ENCODE data around the gene ZMYND11.

The ZMYND11 gene

GRCh38 chr10:287026-287709 lies 151.9 kb downstream of the ZMYND11 start:
- H3K27ac ChIP-seq, result no peak overlapping the region
- no peaks in the 10 kb centered on the region for H3K9me3 ChIP-seq (replicated peaks in 1 of 11)
- peaks cover 0 to 87% (median 43%) of the 10 kb centered on the region in 11 experiments; a peak in 13 of 22 replicates for H3K36me3 ChIP-seq
- no peak for TF ChIP-seq Cebpa-rat (IDR thresholded peaks at IDR 0.05)
- H3K9ac ChIP-seq, result no peak overlapping the region
- no peak overlapping the region for H3K4me2 ChIP-seq
- H4K20me1 ChIP-seq, result 0 out of 22 replicates have a peak, but pooled peaks cover 0 to 3% (median 0%) of the 10 kb centered on the region in 11 experiments
- H3K4me1 ChIP-seq, result peaks cover 0 to 10% (median 9%) of the 10 kb centered on the region in 10 experiments; a peak in 15 of 20 replicates
- H3K4me3 ChIP-seq, result no peak overlapping the region
- H3K27me3 ChIP-seq, result no peaks in the 10 kb centered on the region

DNA sequence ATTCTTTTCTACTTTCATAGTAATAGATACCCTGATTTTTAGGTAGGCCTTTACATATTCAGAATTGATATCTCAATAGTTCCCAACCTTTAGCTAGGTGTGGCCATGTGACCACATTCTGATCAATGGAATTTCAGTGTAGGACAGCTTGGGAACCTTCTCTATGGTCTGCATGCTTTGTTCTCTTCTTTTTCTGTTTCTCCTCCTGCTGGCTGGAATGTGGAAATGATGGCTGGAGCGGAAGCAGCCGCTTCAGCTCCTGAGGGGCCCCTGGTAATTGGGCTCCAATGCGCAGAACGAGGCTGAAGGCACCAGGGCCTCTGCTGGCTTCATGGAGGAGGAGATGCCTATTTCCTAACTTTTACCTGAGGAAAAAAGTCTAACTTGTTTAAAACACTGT lies 152.6 kb downstream of the ZMYND11 start:
- no peak overlapping the region for H3K4me2 ChIP-seq
- H3K9ac ChIP-seq, result no peak overlapping the region
- H3K27ac ChIP-seq, result no peak overlapping the region
- TF ChIP-seq Cebpa-rat (IDR thresholded peaks at IDR 0.05), result no peak
- H4K20me1 ChIP-seq, result 0 out of 22 replicates have a peak, but pooled peaks cover 0 to under 1% (median 0%) of the 10 kb centered on the region in 11 experiments
- H3K36me3 ChIP-seq, result peaks cover 0 to 86% (median 37%) of the 10 kb centered on the region in 11 experiments; a peak in 13 of 22 replicates
- H3K27me3 ChIP-seq, result no peaks in the 10 kb centered on the region
- peaks cover under 1 to 8% (median 5%) of the 10 kb centered on the region in 10 experiments for H3K4me1 ChIP-seq
- no peak overlapping the region for H3K4me3 ChIP-seq
- no peaks in the 10 kb centered on the region for H3K9me3 ChIP-seq (replicated peaks in 1 of 11)

DNA sequence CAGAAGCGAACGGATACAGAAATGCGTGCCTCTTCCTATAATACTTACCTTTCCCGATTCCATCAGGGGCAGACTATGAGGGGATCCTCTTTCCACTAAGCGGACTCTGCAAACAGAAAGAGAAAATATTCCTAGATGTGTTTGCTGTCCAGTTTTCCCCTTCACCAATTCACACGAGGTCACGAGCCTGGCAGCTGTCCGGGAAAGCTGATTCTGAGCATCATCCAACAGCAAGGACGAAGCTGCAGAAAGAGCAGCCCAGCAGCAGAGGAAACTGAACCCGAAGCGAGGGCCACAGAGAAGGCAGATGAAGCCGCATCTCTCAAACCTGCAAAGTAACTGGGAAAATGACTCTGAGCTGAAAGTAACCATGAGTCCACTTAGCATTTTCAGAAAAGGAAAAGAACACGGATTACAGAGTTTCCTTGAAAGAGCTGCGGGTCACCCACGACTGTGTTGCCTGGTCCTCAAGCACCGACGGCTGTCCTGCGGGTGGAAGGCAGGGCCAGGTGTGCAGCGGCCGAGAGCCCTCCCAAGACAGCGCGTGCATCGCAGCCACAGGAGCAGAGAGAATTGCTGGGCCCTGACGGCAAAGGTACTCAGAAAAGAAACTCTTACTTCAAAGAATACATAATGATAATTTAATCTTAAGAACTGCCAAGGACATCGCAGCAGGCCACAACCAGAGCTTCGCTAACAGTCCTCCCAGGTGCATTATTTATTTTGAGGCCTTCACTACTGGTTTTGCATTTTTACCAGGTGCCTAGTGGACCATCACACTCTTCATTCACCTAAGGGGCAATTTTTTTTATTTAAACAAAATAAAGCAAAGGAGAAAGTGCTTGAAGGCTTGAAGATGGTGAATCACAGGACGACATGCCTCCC lies 153.3 kb downstream of the ZMYND11 start:
- H3K36me3 ChIP-seq, result peaks cover 0 to 81% (median 33%) of the 10 kb centered on the region in 11 experiments; a peak in 13 of 22 replicates
- no peaks in the 10 kb centered on the region for H3K9me3 ChIP-seq (replicated peaks in 1 of 11)
- peaks cover 0 to 13% (median 10%) of the 10 kb centered on the region in 10 experiments; a peak in 17 of 20 replicates for H3K4me1 ChIP-seq
- no peak overlapping the region for H3K9ac ChIP-seq
- no peak overlapping the region for H3K27ac ChIP-seq
- no peak overlapping the region for H3K4me3 ChIP-seq
- H4K20me1 ChIP-seq, result no peaks in the 10 kb centered on the region
- H3K4me2 ChIP-seq, result no peak overlapping the region
- no peaks in the 10 kb centered on the region for H3K27me3 ChIP-seq
- TF ChIP-seq Cebpa-rat (IDR thresholded peaks at IDR 0.05), result no peak

- Histone ChIP-seq H3K4me3 (no peak overlapping the region), H4K20me1 (no peaks in the 10 kb centered on the region), H3K9me3 (replicated peaks in 1 of 11) (no peaks in the 10 kb centered on the region), H3K27ac (no peak overlapping the region), H3K4me1 (peaks cover 0 to 23% (median 19%) of the 10 kb centered on the region in 10 experiments; a peak in 17 of 20 replicates), H3K4me2 (no peak overlapping the region), H3K9ac (no peak overlapping the region), H3K27me3 (no peaks in the 10 kb centered on the region), H3K36me3 (peaks cover 0 to 72% (median 33%) of the 10 kb centered on the region in 11 experiments; a peak in 13 of 22 replicates)
- no peak for TF ChIP-seq Cebpa-rat (IDR thresholded peaks at IDR 0.05)
Observed at GRCh38 chr10:289581-289980, 154.3 kb downstream of the ZMYND11 start.

GRCh38 chr10:290026-290725 lies 154.9 kb downstream of the ZMYND11 start:
- no peak overlapping the region for H3K4me3 ChIP-seq
- no peak for TF ChIP-seq Cebpa-rat (IDR thresholded peaks at IDR 0.05)
- H3K27ac ChIP-seq, result no peak overlapping the region
- H3K9me3 ChIP-seq (replicated peaks in 1 of 11), result no peaks in the 10 kb centered on the region
- no peak overlapping the region for H3K9ac ChIP-seq
- peaks cover 0 to 26% (median 20%) of the 10 kb centered on the region in 10 experiments; a peak in 17 of 20 replicates for H3K4me1 ChIP-seq
- no peaks in the 10 kb centered on the region for H4K20me1 ChIP-seq
- H3K36me3 ChIP-seq, result peaks cover 0 to 66% (median 32%) of the 10 kb centered on the region in 11 experiments; a peak in 12 of 22 replicates
- H3K4me2 ChIP-seq, result no peak overlapping the region
- H3K27me3 ChIP-seq, result no peaks in the 10 kb centered on the region

GRCh38 chr10:293636-294035 lies 158.4 kb downstream of the ZMYND11 start:
- H3K36me3 ChIP-seq, result peaks cover 0 to 45% (median 23%) of the 10 kb centered on the region in 11 experiments; a peak in 12 of 22 replicates
- peaks cover 0 to 26% (median 20%) of the 10 kb centered on the region in 10 experiments; a peak in 17 of 20 replicates for H3K4me1 ChIP-seq
- no peak overlapping the region for H3K27ac ChIP-seq
- H3K4me2 ChIP-seq, result peak overlapping the region in 9 of 11 experiments; percentile 26 to 83 (median 49); a peak in 16 of 22 replicates
- no peaks in the 10 kb centered on the region for H3K27me3 ChIP-seq
- H4K20me1 ChIP-seq, result no peaks in the 10 kb centered on the region
- H3K9me3 ChIP-seq (replicated peaks in 1 of 11), result peaks cover 0 to 4% (median 0%) of the 10 kb centered on the region in 11 experiments; a peak in 1 of 22 replicates
- H3K9ac ChIP-seq, result peak overlapping the region in 1 of 11 experiments; percentile 31; a peak in 1 of 22 replicates
- TF ChIP-seq Cebpa-rat (IDR thresholded peaks at IDR 0.05), result no peak
- no peak overlapping the region for H3K4me3 ChIP-seq

DNA sequence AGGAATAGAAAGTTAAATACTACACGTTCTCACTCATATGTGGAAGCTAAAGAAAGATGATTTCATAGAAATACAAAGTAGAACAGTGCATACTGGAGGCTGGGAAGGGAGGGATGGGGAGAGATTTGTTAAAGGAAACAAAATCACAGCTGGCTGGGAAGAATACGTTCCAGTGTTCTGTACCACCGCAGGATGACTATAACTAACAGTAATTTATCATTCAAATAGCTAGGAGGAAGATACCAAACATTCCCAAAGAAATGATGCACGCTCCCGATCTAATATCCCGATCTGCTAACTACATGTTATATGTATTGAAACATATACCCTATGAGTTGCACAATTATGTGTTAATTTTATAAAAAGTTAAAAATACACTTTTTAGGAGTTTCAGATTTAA lies 162.3 kb downstream of the ZMYND11 start:
- peaks cover 0 to 19% (median 10%) of the 10 kb centered on the region in 11 experiments; a peak in 9 of 22 replicates for H3K9me3 ChIP-seq (replicated peaks in 1 of 11)
- H3K4me3 ChIP-seq, result no peak overlapping the region
- H4K20me1 ChIP-seq, result no peaks in the 10 kb centered on the region
- H3K27me3 ChIP-seq, result no peaks in the 10 kb centered on the region
- no peak overlapping the region for H3K4me2 ChIP-seq
- H3K9ac ChIP-seq, result no peak overlapping the region
- H3K4me1 ChIP-seq, result peaks cover 0 to 39% (median 29%) of the 10 kb centered on the region in 10 experiments; a peak in 17 of 20 replicates
- peaks cover 0 to 35% (median 8%) of the 10 kb centered on the region in 11 experiments; a peak in 11 of 22 replicates for H3K36me3 ChIP-seq
- no peak overlapping the region for H3K27ac ChIP-seq
- no peak for TF ChIP-seq Cebpa-rat (IDR thresholded peaks at IDR 0.05)

- no peak overlapping the region for H3K9ac ChIP-seq
- no peaks in the 10 kb centered on the region for H3K27me3 ChIP-seq
- H3K27ac ChIP-seq, result no peak overlapping the region
- peaks cover 0 to 39% (median 8%) of the 10 kb centered on the region in 11 experiments; a peak in 11 of 22 replicates for H3K36me3 ChIP-seq
- no peak for TF ChIP-seq Cebpa-rat (IDR thresholded peaks at IDR 0.05)
- no peak overlapping the region for H3K4me3 ChIP-seq
- H3K9me3 ChIP-seq (replicated peaks in 1 of 11), result peaks cover 0 to 19% (median 10%) of the 10 kb centered on the region in 11 experiments; a peak in 9 of 22 replicates
- H3K4me2 ChIP-seq, result no peak overlapping the region
- no peaks in the 10 kb centered on the region for H4K20me1 ChIP-seq
- H3K4me1 ChIP-seq, result peaks cover 0 to 35% (median 25%) of the 10 kb centered on the region in 10 experiments; a peak in 17 of 20 replicates
Observed at GRCh38 chr10:298033-298432, 162.8 kb downstream of the ZMYND11 start.

Measured in BLaER1 treated with 17β-estradiol and CSF1 and Interleukin-3, amounts not matched to agents 10 nM and 100 nM (cell line).